Mucosa of gallbladder (tissue), 1 donor: ENCODE measurements around the gene MMS22L. TPM values are rescaled to one million over a fixed set of nuclear protein-coding genes. Genes with fewer than 3 reads are reported as not detected.
"Not testable (repeated sequence)": the region's sequence is repeated elsewhere in the genome, so short reads cannot be mapped to it uniquely, and the experiment has no call there.

Source experiments
- DNase-seq: peaks from one replicate; pipeline ENCODE4 v3.0.0-alpha.2; 2020; ENCODE audit warnings: low spot score
- total RNA-seq: library from RNA; stranded (reverse); gene quantifications from one replicate; pipeline ENCODE4 v1.2.1, GENCODE V29; 2021
- donor health status: DM: no; HTN: no; CAD: no.

MMS22L gene
- total RNA-seq, 1 donor from 2014 or later: 4.5 TPM

- no peak for DNase-seq
These were observed 60.1 kb downstream of the MMS22L start for GRCh38 chr6:97222903-97223302.

GRCh38 chr6:97218912-97219311 lies 64.1 kb downstream of the MMS22L start:
- no peak for DNase-seq

- DNase-seq: peak; percentile 17
These were observed 67.8 kb downstream of the MMS22L start for GRCh38 chr6:97215157-97215769.

- no peak for DNase-seq
These were observed 68.3 kb downstream of the MMS22L start for GRCh38 chr6:97214671-97215070.

DNA sequence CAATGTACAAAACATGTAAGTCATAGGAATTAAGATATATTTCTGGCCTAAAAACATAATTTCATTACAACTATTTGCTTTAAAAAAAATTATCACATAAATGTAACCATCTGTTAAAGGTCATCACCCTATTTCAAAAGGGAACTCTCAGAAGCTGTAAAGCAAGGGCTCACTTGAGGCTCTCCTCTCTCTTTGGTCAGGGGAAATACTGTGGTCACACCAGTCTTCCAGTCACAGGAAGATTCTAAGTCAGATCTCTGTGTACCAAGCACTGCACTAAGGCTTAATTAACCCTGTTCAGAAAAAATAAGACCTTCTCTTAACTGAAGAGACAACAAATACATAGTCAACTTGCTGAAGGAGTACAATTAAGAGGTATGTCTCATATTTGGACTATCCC lies 75.6 kb downstream of the MMS22L start:
- DNase-seq: no peak

- DNase-seq: no peak
These were observed 77.0 kb downstream of the MMS22L start for GRCh38 chr6:97205966-97206365.

DNA sequence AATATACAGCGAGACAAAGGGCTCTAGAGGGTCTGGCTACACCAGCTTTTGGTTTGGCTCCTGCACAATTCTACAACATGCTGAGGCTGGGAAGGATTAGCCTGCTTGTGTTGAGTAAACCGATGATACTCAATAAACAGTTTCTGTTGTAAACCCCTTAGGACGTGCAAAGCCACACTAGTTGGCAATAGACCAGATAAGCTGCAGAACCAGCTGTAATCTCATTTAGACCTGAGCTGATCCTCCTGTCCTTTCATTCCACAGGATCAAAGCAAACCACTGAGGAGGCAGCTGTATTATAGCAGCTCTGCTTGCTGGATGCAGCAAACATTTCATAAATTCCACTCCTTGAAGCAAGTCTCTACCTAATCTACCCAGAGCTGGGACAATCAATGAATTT lies 79.7 kb downstream of the MMS22L start:
- DNase-seq: no peak

GRCh38 chr6:97198046-97198565 lies 84.9 kb downstream of the MMS22L start:
- DNase-seq: no peak

- DNase-seq: peak; percentile 17
These were observed 87.9 kb downstream of the MMS22L start for GRCh38 chr6:97195117-97195516.

GRCh38 chr6:97189767-97190166 lies 93.2 kb downstream of the MMS22L start:
- no peak for DNase-seq

GRCh38 chr6:97187951-97188350 lies 95.1 kb downstream of the MMS22L start:
- DNase-seq: no peak

GRCh38 chr6:97186416-97186999 lies 96.5 kb downstream of the MMS22L start:
- peak; percentile 67 for DNase-seq

DNA sequence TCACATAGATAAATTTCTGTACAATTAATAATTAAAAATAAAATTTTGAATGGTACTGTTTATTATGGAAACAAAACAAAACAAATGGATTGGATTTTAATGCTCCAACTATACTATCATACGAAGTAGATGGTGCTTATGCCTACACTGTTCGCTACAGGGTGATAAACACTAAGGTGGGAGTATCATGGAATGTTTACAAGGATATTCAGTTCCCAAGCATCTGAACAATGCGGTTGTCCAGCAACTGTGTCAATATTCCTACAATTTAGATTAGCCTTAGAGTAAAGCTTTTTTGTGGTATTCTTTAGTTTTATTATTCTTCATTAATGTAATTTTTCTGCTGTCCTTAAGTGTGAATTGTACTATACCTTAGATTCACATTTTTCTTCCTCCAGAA lies 105.1 kb downstream of the MMS22L start:
- no peak for DNase-seq

- DNase-seq: no peak
These were observed 106.5 kb downstream of the MMS22L start for GRCh38 chr6:97176468-97176867.

DNA sequence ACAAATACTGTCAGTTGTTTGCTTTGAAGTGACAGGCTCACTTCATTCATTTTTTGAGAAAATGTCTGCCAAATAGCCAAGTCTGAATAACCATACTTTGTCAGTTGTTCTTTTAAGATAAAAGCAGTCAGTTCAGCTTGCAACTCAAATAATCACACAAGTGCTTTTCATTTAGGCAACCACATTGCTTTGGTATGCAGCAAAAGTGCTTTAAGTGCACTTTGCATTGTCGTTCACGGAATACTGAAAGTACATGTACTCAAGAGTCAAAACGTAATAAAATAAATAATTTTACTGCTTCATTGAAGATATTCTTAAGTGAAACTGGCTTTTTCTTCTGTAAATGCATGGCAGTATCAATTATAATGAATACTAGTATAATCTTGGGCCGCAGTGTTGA lies 107.2 kb downstream of the MMS22L start:
- DNase-seq: no peak

DNA sequence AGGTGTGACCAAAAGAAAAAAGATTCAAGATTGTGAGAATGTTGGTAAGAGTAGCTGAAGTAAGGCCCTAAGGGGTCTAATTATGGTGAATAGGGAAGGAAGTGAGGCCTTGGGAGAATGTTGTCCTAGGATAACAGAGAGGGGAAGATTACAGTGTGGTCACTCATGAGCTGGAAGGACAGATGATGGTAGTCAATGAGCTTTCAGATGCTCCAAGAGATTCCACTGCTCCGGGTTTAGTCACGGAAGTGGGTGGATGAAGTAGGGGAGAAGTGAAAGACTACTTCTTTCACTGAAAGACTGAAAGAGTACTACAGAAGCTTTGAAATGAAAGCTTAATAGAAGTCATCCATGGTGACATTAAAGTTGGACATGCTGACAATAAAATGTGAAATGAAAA lies 108.5 kb downstream of the MMS22L start:
- DNase-seq: no peak

- DNase-seq: no peak
These were observed 122.7 kb downstream of the MMS22L start for GRCh38 chr6:97160280-97160679.

GRCh38 chr6:97155447-97155846 lies 127.6 kb downstream of the MMS22L start:
- not testable (repeated sequence) for DNase-seq

GRCh38 chr6:97154015-97154414 lies 129.0 kb downstream of the MMS22L start:
- DNase-seq: no peak

DNA sequence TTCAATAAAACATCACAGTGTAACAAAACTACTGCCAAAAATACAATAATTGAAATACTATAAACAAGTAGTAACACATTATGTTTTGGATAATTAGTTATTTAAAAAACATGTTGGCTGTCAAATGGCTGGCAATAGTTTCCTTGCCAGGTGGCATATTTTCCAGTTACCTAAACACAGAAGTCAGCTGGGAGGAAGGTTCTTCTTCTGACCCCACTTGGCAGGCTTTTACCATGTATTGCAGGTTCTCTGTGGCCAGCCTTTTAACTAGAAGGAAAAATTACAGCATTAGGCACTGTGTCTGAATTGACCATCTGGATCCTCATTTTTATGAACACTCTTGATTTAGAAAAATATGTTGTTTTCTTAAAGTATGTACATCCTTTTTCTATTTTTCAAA lies 131.4 kb downstream of the MMS22L start:
- no peak for DNase-seq

GRCh38 chr6:97150932-97151331 lies 132.1 kb downstream of the MMS22L start:
- no peak for DNase-seq

DNA sequence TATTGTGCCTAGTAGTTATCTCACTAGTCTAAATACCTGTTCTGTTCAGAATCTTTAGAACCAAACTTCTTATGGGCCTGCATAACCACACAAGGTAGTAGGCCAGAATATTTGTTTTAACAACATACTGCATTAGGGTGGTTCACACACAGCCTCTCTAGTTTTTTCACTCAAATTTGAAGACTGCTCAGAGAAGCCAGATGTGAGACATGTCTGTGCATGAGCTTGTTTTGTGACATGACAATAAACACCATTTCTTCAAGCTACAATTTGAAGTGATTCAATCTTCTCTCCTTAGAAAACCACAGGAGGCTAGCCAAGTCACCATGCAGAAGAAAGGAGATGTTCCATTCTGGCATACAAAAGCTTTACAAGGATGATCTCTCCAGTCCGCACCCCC lies 135.6 kb downstream of the MMS22L start:
- no peak for DNase-seq

DNA sequence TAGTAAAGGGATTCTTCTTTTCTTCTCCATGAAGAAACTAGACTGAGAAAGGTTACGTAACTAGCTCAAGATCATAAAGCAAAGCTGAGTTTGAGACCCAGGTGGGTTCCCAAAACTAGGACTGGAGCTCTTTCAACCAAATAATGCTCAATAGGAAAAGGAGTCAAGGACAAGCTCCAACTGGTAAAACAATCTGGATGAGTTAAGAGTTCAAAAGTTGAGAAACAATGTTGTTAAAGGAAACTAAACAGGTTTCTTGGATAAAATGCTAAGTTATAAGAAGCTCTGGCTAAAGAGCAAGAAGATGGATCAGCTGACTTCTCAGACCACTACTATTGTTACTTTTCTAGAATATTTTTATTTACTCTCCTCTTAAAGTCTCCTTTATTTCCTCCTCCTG lies 137.3 kb downstream of the MMS22L start:
- no peak for DNase-seq

DNA sequence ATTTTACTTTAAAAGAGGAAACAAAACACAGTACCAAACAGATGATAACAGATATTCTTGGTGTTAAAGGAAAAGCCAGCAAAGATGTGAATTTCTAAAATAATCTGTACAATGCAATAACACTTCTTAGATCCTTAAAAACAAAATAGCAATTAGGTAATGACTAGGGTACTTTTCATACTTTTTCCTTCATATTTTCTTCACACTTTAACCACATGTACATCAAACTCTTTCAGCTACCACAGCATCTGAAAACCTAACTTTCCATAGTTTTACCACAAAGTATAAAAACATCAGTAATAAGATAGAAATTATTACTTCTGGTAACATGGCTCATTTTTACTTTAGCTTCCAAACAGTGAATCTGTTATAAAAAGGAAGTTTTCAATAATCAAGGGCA lies 141.3 kb downstream of the MMS22L start:
- DNase-seq: no peak
